Body of pancreas (tissue), 4 donors: ENCODE results near the gene GPR173.

Experiments used
- CTCF ChIP-seq, 7 experiments: fragments of 450-650 bp in 4 of 7; fragments of 200-600 bp in 3 of 7; sonication (generic) in 3 of 7; IDR thresholded peaks; one replicate each; pipeline ENCODE4 v1.5.1; 2016 to 2019; ENCODE audit warnings: antibody characterized with exemption in 7 of 7
- POLR2A ChIP-seq, 3 donors: fragments of 450-650 bp; IDR thresholded peaks; one replicate each; pipeline ENCODE4 v1.6.1; 2016; ENCODE audit warnings: antibody characterized with exemption in 3 of 3, mild to moderate bottlenecking in 2 of 3

- TF ChIP-seq CTCF (IDR thresholded peaks at IDR 0.05) (no peak), POLR2A (IDR thresholded peaks at IDR 0.05) (no peak)
These were observed 19.9 kb upstream of the GPR173 start for GRCh38 chrX:53028678-53029077.
